DOHH2 (cell line): Measurements from ENCODE around the gene CIBAR2.

ENCODE experiments used
- H3F3A ChIP-seq: fragments of 200-600 bp; sonication (generic), shearing (Covaris generic); 2 replicates; pipeline ENCODE4 v1.6.0; 2016; ENCODE audit warnings: antibody characterized with exemption, mild to moderate bottlenecking; ENCODE audit not compliant: control insufficient read depth, insufficient read depth
- H3K27ac ChIP-seq: fragments of 200-600 bp; sonication (generic); 2 replicates; pipeline ENCODE4 v1.5.1; 2014; ENCODE audit warnings: low read depth, mild to moderate bottlenecking, low read length, moderate library complexity
- H3K27me3 ChIP-seq: fragments of 200-600 bp; sonication (generic); 2 replicates; pipeline ENCODE4 v1.6.1; 2014; ENCODE audit warnings: mild to moderate bottlenecking, low read length, mixed read lengths; ENCODE audit not compliant: control insufficient read depth
- H3K36me3 ChIP-seq: fragments of 200-600 bp; sonication (generic); 2 replicates; pipeline ENCODE4 v1.6.1; 2014; ENCODE audit warnings: mild to moderate bottlenecking, low read length, moderate library complexity, mixed read lengths; ENCODE audit not compliant: control insufficient read depth
- H3K4me1 ChIP-seq: fragments of 200-600 bp; sonication (generic); 2 replicates; pipeline ENCODE4 v1.6.1; 2014; ENCODE audit warnings: mild to moderate bottlenecking, low read length, mixed read lengths; ENCODE audit not compliant: control insufficient read depth
- H3K4me2 ChIP-seq: fragments of 200-600 bp; sonication (generic); 2 replicates; pipeline ENCODE4 v1.6.0; 2014; ENCODE audit warnings: mild to moderate bottlenecking, low read length, moderate library complexity
- H3K4me3 ChIP-seq: fragments of 200-600 bp; sonication (generic); 2 replicates; pipeline ENCODE4 v1.5.1; 2014; ENCODE audit warnings: mild to moderate bottlenecking, low read length, mixed read lengths
- H3K79me2 ChIP-seq: fragments of 200-600 bp; sonication (generic); 2 replicates; pipeline ENCODE4 v1.6.1; 2014; ENCODE audit warnings: mild to moderate bottlenecking, low read length, mixed read lengths; ENCODE audit not compliant: control insufficient read depth
- H3K9me2 ChIP-seq: fragments of 200-600 bp; sonication (generic); replicated peaks from 2 replicates; pipeline ENCODE4 v1.6.1; 2014; ENCODE audit warnings: mild to moderate bottlenecking, low read length, mixed read lengths; ENCODE audit not compliant: control insufficient read depth
- H3K9me3 ChIP-seq: fragments of 200-600 bp; sonication (generic); 2 replicates; pipeline ENCODE4 v1.6.1; 2014; ENCODE audit warnings: antibody characterized with exemption, low read length, mixed read lengths; ENCODE audit not compliant: control insufficient read depth, insufficient read depth
- H4K20me1 ChIP-seq: fragments of 200-600 bp; sonication (generic); 2 replicates; pipeline ENCODE4 v1.6.0; 2014; ENCODE audit warnings: low read depth, mild to moderate bottlenecking, antibody characterized with exemption, low read length, moderate library complexity; ENCODE audit not compliant: control insufficient read depth, insufficient read depth
- CTCF ChIP-seq: fragments of 200-600 bp; sonication (generic); IDR thresholded peaks from one replicate; pipeline ENCODE4 v1.5.1; 2014; ENCODE audit warnings: antibody characterized with exemption, mild to moderate bottlenecking, low read depth, low read length; ENCODE audit not compliant: poor library complexity, severe bottlenecking
- EZH2phosphoT487 ChIP-seq: fragments of 200-600 bp; sonication (generic); IDR thresholded peaks from 2 replicates; pipeline ENCODE4 v1.6.1; 2017; ENCODE audit warnings: borderline replicate concordance, mild to moderate bottlenecking, antibody characterized with exemption, low read length, moderate library complexity, mixed read lengths

Gene CIBAR2

GRCh38 chr16:85083051-85083639 lies 29.1 kb downstream of the CIBAR2 start:
- Histone ChIP-seq H3K9me3 (no peaks in the 10 kb centered on the region), H3K79me2 (no peaks in the 10 kb centered on the region), H3K27me3 (peaks cover 19% of the 10 kb centered on the region), H3K36me3 (no peaks in the 10 kb centered on the region), H3K27ac (no peak overlapping the region), H3K4me1 (peaks cover 15% of the 10 kb centered on the region), H3F3A (no peaks in the 10 kb centered on the region), H3K9me2 (no peaks in the 10 kb centered on the region), H4K20me1 (no peaks in the 10 kb centered on the region), H3K4me3 (no peak overlapping the region), H3K4me2 (peak overlapping the region; percentile 42)
- no peak for TF ChIP-seq CTCF
- TF ChIP-seq EZH2phosphoT487, result no peak

GRCh38 chr16:85082173-85083050 lies 29.9 kb downstream of the CIBAR2 start:
- no peaks in the 10 kb centered on the region for H3K9me2 ChIP-seq
- H3K27ac ChIP-seq, result no peak overlapping the region
- H3K4me3 ChIP-seq, result no peak overlapping the region
- no peaks in the 10 kb centered on the region for H3K79me2 ChIP-seq
- no peaks in the 10 kb centered on the region for H3K9me3 ChIP-seq
- H3K36me3 ChIP-seq, result no peaks in the 10 kb centered on the region
- peaks cover 15% of the 10 kb centered on the region for H3K4me1 ChIP-seq
- H4K20me1 ChIP-seq, result no peaks in the 10 kb centered on the region
- no peaks in the 10 kb centered on the region for H3F3A ChIP-seq
- peaks cover 19% of the 10 kb centered on the region for H3K27me3 ChIP-seq
- TF ChIP-seq CTCF (no peak), EZH2phosphoT487 (no peak)
- H3K4me2 ChIP-seq, result peak overlapping the region; percentile 42

- Histone ChIP-seq H3K4me2 (no peak overlapping the region), H3K4me3 (no peak overlapping the region)
Measured at GRCh38 chr16:85081765-85082164, 30.5 kb downstream of the CIBAR2 start.

More at GRCh38 chr16:85081765-85082164, 30.5 kb downstream of the CIBAR2 start:
- no peaks in the 10 kb centered on the region for H3K9me2 ChIP-seq
- no peak overlapping the region for H3K27ac ChIP-seq
- no peaks in the 10 kb centered on the region for H4K20me1 ChIP-seq
- TF ChIP-seq CTCF (no peak), EZH2phosphoT487 (no peak)
- peaks cover 15% of the 10 kb centered on the region for H3K4me1 ChIP-seq
- peaks cover 19% of the 10 kb centered on the region for H3K27me3 ChIP-seq
- H3K36me3 ChIP-seq, result no peaks in the 10 kb centered on the region
- no peaks in the 10 kb centered on the region for H3K9me3 ChIP-seq
- H3K79me2 ChIP-seq, result no peaks in the 10 kb centered on the region
- H3F3A ChIP-seq, result no peaks in the 10 kb centered on the region
